Endothelial cell of umbilical vein (primary cell): Measurements from ENCODE around the gene CFAP300.

Source experiments
- CTCF ChIP-seq, 2 donors: IDR thresholded peaks; 1 replicate in 1 of 2; 2 replicates in 1 of 2; pipeline ENCODE4 v1.5.1; 2011; ENCODE audit warnings: low read length in 2 of 2, mild to moderate bottlenecking in 2 of 2, moderate library complexity in 2 of 2, control low read depth in 1 of 2, inconsistent platforms in 1 of 2, low read depth in 1 of 2; ENCODE audit not compliant: insufficient read depth in 1 of 2; ENCODE audit errors: extremely low read depth in 1 of 2
- EZH2 ChIP-seq: IDR thresholded peaks from 2 replicates; pipeline ENCODE4 v1.6.1; 2012; ENCODE audit warnings: borderline replicate concordance, low read depth, mild to moderate bottlenecking, moderate library complexity, low read length, inconsistent platforms; ENCODE audit not compliant: severe bottlenecking
- GATA2 ChIP-seq: IDR thresholded peaks from 2 replicates; pipeline ENCODE4 v1.7.0; 2011; ENCODE audit warnings: low read depth, mild to moderate bottlenecking, moderate library complexity, mixed read lengths, low read length; ENCODE audit not compliant: insufficient read length, insufficient read depth
- JUN ChIP-seq: IDR thresholded peaks from 2 replicates; pipeline ENCODE4 v1.6.1; 2011; ENCODE audit warnings: borderline replicate concordance, low read depth; ENCODE audit not compliant: insufficient read length, insufficient read depth
- MYC ChIP-seq: IDR thresholded peaks from one replicate; pipeline ENCODE4 v1.6.1; 2011; ENCODE audit warnings: mild to moderate bottlenecking, low read depth, low read length
- POLR2A ChIP-seq: IDR thresholded peaks from 2 replicates; pipeline ENCODE4 v1.6.1; 2012; ENCODE audit warnings: low read depth, mild to moderate bottlenecking, control low read depth, low read length
- POLR2AphosphoS5 ChIP-seq: IDR thresholded peaks from 2 replicates; pipeline ENCODE4 v1.6.1; 2012; ENCODE audit warnings: low read depth, mild to moderate bottlenecking, control low read depth, low read length, moderate library complexity; ENCODE audit not compliant: insufficient read depth
- TF ChIP-seq, protein P1 (sequence below): IDR thresholded peaks from 2 replicates; pipeline ENCODE4 v1.6.1; 2011; ENCODE audit not compliant: insufficient read depth, insufficient read length

DNA sequence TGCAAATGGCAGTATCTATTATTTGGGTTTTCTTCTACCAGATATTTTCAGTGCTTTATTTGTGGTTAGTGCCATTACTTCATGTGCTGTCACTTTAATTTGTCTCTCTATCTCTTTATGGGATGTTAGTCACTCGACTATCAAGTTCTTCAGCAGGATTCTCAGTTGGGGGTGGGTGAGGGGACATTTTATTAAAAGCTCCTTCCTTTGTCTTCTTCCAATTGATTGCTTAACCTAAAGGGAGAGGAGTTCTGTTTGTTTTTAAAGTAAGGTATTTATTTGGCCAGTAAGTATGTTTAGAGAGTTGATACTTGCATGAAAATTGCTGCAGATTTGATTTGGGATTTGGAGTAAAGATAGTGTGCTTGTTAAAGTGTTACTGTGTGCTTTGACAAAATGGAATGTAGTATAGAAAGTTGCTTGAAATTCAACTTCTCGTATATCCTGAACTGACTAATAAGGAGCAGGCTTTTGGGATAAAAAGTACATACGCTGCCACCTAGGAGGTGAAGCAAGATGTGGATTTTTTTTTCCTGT, 73.3 kb downstream of the CFAP300 start:
- TF ChIP-seq CTCF (IDR thresholded peaks at IDR 0.05; ENCODE audit: extremely low read depth in 1 of 2, insufficient read depth in 1 of 2, low read depth in 1 of 2, low read length in 2 of 2) (no peak), POLR2A (no peak), EZH2 (no peak), MYC (no peak), GATA2 (no peak), POLR2AphosphoS5 (no peak), JUN (no peak)
- TF ChIP-seq, protein P1, sequence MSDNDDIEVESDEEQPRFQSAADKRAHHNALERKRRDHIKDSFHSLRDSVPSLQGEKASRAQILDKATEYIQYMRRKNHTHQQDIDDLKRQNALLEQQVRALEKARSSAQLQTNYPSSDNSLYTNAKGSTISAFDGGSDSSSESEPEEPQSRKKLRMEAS: no peak
